ENCODE measurements around the gene PSMB10. TPM values are rescaled to one million over a fixed set of nuclear protein-coding genes. Genes with fewer than 3 reads are reported as not detected.

PSMB10 gene
- total RNA-seq, 3 donors from 2014 or later, result 32.1 to 46.2 (median 34.1) TPM

- Histone ChIP-seq H3K9me3 (no peaks in the 10 kb centered on the region), H3K27ac (peak overlapping the region; percentile 68 to 90), H3K4me1 (peaks cover 25 to 33% of the 10 kb centered on the region in 2 donors), H3K36me3 (no peaks in the 10 kb centered on the region), H3K4me3 (peak overlapping the region in 1 of 3 donors; percentile 41), H3K27me3 (no peaks in the 10 kb centered on the region)
- intact Hi-C loops (cut with DNase I; ENCODE audit: low total_unique reads), result no loop called here
- TF ChIP-seq POLR2A (IDR thresholded peaks at IDR 0.05) (no peak), POLR2AphosphoS5 (IDR thresholded peaks at IDR 0.05) (no peak)
- TF ChIP-seq, protein P1, sequence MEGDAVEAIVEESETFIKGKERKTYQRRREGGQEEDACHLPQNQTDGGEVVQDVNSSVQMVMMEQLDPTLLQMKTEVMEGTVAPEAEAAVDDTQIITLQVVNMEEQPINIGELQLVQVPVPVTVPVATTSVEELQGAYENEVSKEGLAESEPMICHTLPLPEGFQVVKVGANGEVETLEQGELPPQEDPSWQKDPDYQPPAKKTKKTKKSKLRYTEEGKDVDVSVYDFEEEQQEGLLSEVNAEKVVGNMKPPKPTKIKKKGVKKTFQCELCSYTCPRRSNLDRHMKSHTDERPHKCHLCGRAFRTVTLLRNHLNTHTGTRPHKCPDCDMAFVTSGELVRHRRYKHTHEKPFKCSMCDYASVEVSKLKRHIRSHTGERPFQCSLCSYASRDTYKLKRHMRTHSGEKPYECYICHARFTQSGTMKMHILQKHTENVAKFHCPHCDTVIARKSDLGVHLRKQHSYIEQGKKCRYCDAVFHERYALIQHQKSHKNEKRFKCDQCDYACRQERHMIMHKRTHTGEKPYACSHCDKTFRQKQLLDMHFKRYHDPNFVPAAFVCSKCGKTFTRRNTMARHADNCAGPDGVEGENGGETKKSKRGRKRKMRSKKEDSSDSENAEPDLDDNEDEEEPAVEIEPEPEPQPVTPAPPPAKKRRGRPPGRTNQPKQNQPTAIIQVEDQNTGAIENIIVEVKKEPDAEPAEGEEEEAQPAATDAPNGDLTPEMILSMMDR (IDR thresholded peaks at IDR 0.05), result no peak
- DNase-seq (ENCODE audit: low spot score in 2 of 2), result no peak
Measured at GRCh38 chr16:67962135-67962534, 25.5 kb upstream of the PSMB10 start.

DNA sequence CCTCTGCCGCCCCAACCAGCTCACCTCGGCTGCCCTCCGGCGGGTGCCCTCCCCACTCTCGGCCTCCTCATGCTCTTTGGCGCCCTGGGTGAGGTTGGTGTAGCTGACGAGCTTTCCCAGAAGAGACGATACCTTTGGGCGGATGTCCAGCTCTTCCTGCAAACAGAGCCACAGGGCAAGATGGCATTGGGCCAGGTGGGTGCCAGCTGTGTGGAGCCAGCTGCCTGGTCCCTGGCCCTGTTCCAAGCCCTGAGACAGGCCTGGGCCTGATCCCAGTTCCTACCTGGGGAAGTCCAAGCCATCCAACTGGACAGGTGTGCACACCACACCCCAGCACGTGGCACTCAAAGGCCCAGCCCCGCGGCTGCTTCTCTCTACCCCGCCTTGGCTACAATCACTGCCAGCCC is 24.9 kb upstream of the PSMB10 start:
- intact Hi-C loops (cut with DNase I; ENCODE audit: low total_unique reads), result no loop called here
- TF ChIP-seq POLR2A (IDR thresholded peaks at IDR 0.05) (no peak), POLR2AphosphoS5 (IDR thresholded peaks at IDR 0.05) (peak; percentile 58 to 91 (median 89))
- TF ChIP-seq, protein P1 (IDR thresholded peaks at IDR 0.05), result peak in 1 of 3 donors; percentile 32
- no peaks in the 10 kb centered on the region for H3K9me3 ChIP-seq
- peak overlapping the region in 1 of 3 donors; percentile 6 for H3K4me3 ChIP-seq
- no peaks in the 10 kb centered on the region for H3K36me3 ChIP-seq
- peak overlapping the region; percentile 68 to 90 for H3K27ac ChIP-seq
- DNase-seq (ENCODE audit: low spot score in 2 of 2), result peak; percentile 96 to 98
- H3K4me1 ChIP-seq, result peaks cover 25 to 33% of the 10 kb centered on the region in 2 donors
- no peaks in the 10 kb centered on the region for H3K27me3 ChIP-seq

DNA sequence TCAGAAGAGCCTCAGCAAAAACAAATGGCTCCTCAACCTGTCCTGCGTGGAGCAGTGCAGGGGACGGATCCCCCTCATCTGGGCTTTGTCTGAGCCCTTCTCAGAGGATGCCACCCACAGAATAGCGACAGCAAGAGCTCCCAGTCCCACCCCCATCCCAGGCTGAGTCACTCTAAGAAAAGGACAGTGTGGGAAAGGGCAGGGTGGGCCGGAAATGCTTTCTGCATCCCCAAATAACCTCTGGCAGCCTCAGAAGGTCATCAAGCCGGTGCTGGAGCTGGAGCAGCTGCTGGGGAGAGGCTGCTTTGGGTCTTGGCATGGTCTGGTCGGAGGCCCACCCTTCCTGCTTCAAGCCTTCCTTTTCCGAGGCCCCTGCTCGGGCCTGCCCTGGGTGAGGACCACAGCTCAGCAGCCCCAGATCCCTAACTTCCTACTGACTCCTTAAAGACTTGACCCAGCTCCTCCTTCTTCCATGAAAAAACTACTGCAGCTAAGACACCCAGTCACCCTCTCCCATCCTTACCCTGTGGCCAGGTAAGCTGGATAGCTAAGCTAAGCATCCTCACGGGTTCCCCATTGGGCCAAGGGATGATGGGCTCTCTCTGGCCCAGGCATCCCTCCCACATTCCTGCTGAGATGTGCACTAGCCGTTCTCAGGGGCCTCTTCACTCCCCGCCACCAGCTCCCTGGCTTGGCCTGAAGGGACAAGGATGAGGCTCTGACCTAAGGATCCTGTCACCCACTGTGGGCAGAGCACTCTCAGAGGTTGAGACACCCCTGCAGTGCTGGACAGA is 23.1 kb upstream of the PSMB10 start:
- TF ChIP-seq POLR2AphosphoS5 (IDR thresholded peaks at IDR 0.05), result peak in 1 of 3 donors; percentile 60
- no peak for TF ChIP-seq POLR2A (IDR thresholded peaks at IDR 0.05)
- Histone ChIP-seq H3K27ac (peak overlapping the region; percentile 38 to 90), H3K36me3 (no peaks in the 10 kb centered on the region), H3K9me3 (no peaks in the 10 kb centered on the region), H3K27me3 (no peaks in the 10 kb centered on the region), H3K4me1 (peaks cover 25 to 26% of the 10 kb centered on the region in 2 donors), H3K4me3 (no peak overlapping the region)
- intact Hi-C loops (cut with DNase I; ENCODE audit: low total_unique reads), result no loop called here
- DNase-seq (ENCODE audit: low spot score in 2 of 2), result no peak

DNA sequence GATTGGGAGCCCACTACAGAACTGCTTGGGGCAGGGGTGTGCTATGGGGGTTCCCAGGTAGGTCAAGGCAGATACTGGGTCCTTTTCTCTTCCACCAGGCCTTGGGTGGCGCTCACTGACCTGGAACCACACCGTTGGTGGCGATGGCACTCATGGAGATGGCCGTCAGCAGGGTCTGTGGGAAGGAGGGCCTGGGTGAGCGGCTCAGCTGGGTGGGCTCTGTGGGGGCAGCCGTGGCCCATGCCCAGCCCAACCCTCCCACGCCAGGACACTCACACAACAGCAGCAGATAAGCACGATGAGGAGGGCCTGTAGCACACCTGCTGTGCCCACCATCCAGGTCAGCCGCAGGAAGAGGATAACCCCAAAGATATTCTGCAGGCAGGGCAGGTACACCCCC is 21.0 kb upstream of the PSMB10 start:
- Histone ChIP-seq H3K4me3 (no peak overlapping the region), H3K4me1 (peaks cover 18 to 19% of the 10 kb centered on the region in 2 donors), H3K36me3 (no peaks in the 10 kb centered on the region), H3K9me3 (no peaks in the 10 kb centered on the region), H3K27me3 (no peaks in the 10 kb centered on the region), H3K27ac (peak overlapping the region in 1 of 2 donors; percentile 90)
- no peak for DNase-seq (ENCODE audit: low spot score in 2 of 2)
- TF ChIP-seq POLR2AphosphoS5 (IDR thresholded peaks at IDR 0.05), result no peak
- TF ChIP-seq, protein P1 (IDR thresholded peaks at IDR 0.05), result no peak
- TF ChIP-seq POLR2A (IDR thresholded peaks at IDR 0.05), result no peak
- intact Hi-C loops (cut with DNase I; ENCODE audit: low total_unique reads), result no loop called here

DNA sequence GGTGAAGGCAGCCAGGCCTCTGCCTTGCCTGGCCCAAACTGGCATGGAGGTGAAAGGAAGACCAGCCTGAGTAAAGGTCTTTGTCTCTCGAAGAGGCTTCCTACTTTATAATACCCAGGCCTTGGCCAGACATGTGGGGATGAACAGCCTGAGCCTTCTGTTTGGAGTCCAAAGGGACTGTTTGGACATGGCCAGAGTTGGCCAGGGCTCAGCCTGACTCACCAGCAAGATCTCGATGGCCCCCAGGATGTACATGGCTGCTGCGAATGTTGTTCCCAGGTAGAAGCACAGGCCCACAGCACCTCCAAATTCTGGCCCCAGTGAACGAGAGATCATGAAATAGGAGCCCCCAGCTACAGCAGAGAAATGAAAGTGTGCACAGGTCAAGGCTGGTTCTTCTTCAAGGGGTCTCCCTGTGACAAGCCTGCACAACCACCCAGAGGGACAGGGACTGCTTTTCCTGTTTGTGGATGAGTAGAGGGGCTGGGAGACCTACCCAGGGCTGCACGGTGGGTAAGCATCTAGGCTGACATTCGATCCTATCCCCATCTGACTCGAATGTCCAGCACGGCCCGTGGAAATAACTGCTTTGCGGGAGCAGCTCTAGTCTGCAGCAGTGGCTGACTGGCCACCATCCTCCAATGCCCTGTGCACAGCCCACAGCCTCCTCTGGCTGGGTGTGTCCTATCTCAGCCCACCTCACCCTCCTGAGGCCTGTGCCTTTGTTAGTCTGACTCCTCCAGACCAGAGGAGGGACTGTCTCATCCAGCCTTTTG is 18.0 kb upstream of the PSMB10 start:
- no peak for TF ChIP-seq POLR2A (IDR thresholded peaks at IDR 0.05)
- no peak for TF ChIP-seq POLR2AphosphoS5 (IDR thresholded peaks at IDR 0.05)
- TF ChIP-seq, protein P1 (IDR thresholded peaks at IDR 0.05), result no peak
- H3K4me3 ChIP-seq, result no peak overlapping the region
- no peaks in the 10 kb centered on the region for H3K27me3 ChIP-seq
- DNase-seq (ENCODE audit: low spot score in 2 of 2), result no peak
- H3K27ac ChIP-seq, result peak overlapping the region in 1 of 2 donors; percentile 19
- no peaks in the 10 kb centered on the region for H3K36me3 ChIP-seq
- intact Hi-C loops (cut with DNase I; ENCODE audit: low total_unique reads), result no loop called here
- no peaks in the 10 kb centered on the region for H3K9me3 ChIP-seq
- peaks cover 0 to 3% of the 10 kb centered on the region in 2 donors for H3K4me1 ChIP-seq
